ENCODE data around the gene BRD7. TPM values are rescaled to one million over a fixed set of nuclear protein-coding genes. Genes with fewer than 3 reads are reported as not detected.
A peak's percentile ranks its signal among the peaks of the same experiment; 100 is the strongest.

Gene BRD7
- total RNA-seq, 2 donors from 2014 or later = 28.0 to 28.9 TPM

DNA sequence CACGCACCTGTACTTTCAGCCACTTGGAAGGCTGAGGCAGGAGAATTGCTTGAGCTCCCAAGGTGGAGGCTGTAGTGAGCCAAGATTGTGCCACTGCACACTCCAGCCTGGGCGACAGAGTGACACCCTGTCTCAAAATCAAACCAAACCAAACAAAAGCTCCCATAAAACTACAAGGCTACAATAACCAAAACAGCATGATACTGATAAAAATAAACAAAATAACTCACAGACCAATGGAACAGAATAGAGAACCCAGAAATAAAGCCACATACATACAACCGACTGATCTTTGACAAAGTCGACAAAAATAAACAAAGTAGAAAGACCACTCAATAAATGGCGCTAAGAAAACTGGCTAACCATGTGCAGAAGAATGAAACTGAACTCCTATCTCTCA lies 37.2 kb downstream of the BRD7 start:
- H3K27ac ChIP-seq = no peak overlapping the region
- no peaks in the 10 kb centered on the region for H3K4me1 ChIP-seq
- H3K27me3 ChIP-seq = no peaks in the 10 kb centered on the region
- no peaks in the 10 kb centered on the region for H3K9me3 ChIP-seq
- DNase-seq (ENCODE audit: low spot score) = no peak
- TF ChIP-seq, protein P1, sequence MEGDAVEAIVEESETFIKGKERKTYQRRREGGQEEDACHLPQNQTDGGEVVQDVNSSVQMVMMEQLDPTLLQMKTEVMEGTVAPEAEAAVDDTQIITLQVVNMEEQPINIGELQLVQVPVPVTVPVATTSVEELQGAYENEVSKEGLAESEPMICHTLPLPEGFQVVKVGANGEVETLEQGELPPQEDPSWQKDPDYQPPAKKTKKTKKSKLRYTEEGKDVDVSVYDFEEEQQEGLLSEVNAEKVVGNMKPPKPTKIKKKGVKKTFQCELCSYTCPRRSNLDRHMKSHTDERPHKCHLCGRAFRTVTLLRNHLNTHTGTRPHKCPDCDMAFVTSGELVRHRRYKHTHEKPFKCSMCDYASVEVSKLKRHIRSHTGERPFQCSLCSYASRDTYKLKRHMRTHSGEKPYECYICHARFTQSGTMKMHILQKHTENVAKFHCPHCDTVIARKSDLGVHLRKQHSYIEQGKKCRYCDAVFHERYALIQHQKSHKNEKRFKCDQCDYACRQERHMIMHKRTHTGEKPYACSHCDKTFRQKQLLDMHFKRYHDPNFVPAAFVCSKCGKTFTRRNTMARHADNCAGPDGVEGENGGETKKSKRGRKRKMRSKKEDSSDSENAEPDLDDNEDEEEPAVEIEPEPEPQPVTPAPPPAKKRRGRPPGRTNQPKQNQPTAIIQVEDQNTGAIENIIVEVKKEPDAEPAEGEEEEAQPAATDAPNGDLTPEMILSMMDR (IDR thresholded peaks at IDR 0.05) = no peak
- H3K4me3 ChIP-seq = no peak overlapping the region
- H3K36me3 ChIP-seq = peaks cover 46% of the 10 kb centered on the region

- Histone ChIP-seq H3K27me3 (no peaks in the 10 kb centered on the region), H3K4me3 (no peak overlapping the region), H3K27ac (no peak overlapping the region), H3K36me3 (peaks cover 53% of the 10 kb centered on the region), H3K4me1 (no peaks in the 10 kb centered on the region), H3K9me3 (no peaks in the 10 kb centered on the region)
- TF ChIP-seq, protein P1 (IDR thresholded peaks at IDR 0.05) = no peak
- no peak for DNase-seq (ENCODE audit: low spot score)
Measured at GRCh38 chr16:50329446-50330189, 39.2 kb downstream of the BRD7 start.

DNA sequence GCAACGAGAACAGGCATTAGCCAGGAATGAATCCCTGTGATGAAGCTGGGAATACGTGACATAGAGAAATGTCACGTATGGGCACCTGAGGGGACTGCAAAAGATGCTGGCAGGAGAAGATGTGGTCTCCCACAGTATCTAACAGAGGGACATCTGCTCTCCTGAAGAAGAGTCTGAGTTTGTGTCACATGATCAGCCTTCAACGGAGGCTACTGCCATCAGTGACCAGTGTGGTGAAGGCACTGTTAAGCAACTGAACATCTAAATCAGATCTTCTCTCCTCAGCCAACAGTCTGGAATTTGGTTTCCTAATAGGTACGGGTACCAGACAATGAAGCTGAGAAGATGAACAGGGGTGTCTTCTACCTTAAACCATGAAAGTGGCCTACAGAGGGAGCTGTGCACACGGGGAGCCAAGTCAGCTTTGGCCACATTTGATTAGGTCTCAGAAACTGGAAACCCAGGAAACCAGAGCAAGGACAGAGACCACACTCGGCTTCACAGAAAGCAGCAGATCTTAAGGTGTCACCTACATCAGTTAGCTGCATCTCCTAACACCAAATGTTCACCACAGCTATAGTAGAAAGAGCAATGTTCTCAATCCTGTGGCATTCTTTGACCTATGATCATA lies 41.8 kb downstream of the BRD7 start:
- TF ChIP-seq, protein P1 (IDR thresholded peaks at IDR 0.05) = peak in 1 of 2 donors; percentile 44
- Histone ChIP-seq H3K27me3 (no peaks in the 10 kb centered on the region), H3K27ac (no peak overlapping the region), H3K4me3 (no peak overlapping the region), H3K9me3 (no peaks in the 10 kb centered on the region), H3K4me1 (no peaks in the 10 kb centered on the region), H3K36me3 (peaks cover 35% of the 10 kb centered on the region)
- DNase-seq (ENCODE audit: low spot score) = no peak

- no peak for DNase-seq (ENCODE audit: low spot score)
- TF ChIP-seq, protein P1 (IDR thresholded peaks at IDR 0.05) = no peak
- Histone ChIP-seq H3K9me3 (no peaks in the 10 kb centered on the region), H3K4me3 (no peak overlapping the region), H3K27ac (no peak overlapping the region), H3K4me1 (no peaks in the 10 kb centered on the region), H3K27me3 (no peaks in the 10 kb centered on the region), H3K36me3 (peaks cover 35% of the 10 kb centered on the region)
Measured at GRCh38 chr16:50326264-50326663, 42.5 kb downstream of the BRD7 start.

- Histone ChIP-seq H3K36me3 (peaks cover 52% of the 10 kb centered on the region), H3K27ac (no peak overlapping the region), H3K4me3 (no peak overlapping the region), H3K9me3 (no peaks in the 10 kb centered on the region), H3K4me1 (no peaks in the 10 kb centered on the region), H3K27me3 (no peaks in the 10 kb centered on the region)
- TF ChIP-seq, protein P1 (IDR thresholded peaks at IDR 0.05) = no peak
- DNase-seq (ENCODE audit: low spot score) = no peak
Measured at GRCh38 chr16:50324345-50324744, 44.4 kb downstream of the BRD7 start.

Measured in right atrium auricular region (tissue), 2 donors.